GM18868 (cell line): ENCODE data around the gene DERA.
"Not testable (repeated sequence)": the region's sequence is repeated elsewhere in the genome, so short reads cannot be mapped to it uniquely, and the experiment has no call there.

Source experiments
- ATAC-seq: cut with Tn5 transposase; IDR thresholded peaks from one replicate; pipeline ENCODE4 v1.9.1; 2021; ENCODE audit warnings: mild to moderate bottlenecking, moderate library complexity; ENCODE audit not compliant: unreplicated experiment

DERA gene

GRCh38 chr12:15997910-15998309 is 86.8 kb downstream of the DERA start:
- no peak for ATAC-seq

GRCh38 chr12:16002880-16003279 is 91.7 kb downstream of the DERA start:
- ATAC-seq: no peak

GRCh38 chr12:16003460-16003859 is 92.3 kb downstream of the DERA start:
- ATAC-seq: no peak

- no peak for ATAC-seq
Observed at GRCh38 chr12:16006752-16007151, 95.6 kb downstream of the DERA start.

- ATAC-seq: no peak
Observed at GRCh38 chr12:16008421-16008824, 97.3 kb downstream of the DERA start.

- ATAC-seq: no peak
Observed at GRCh38 chr12:16012117-16012516, 101.0 kb downstream of the DERA start.

GRCh38 chr12:16013722-16014121 is 102.6 kb downstream of the DERA start:
- not testable (repeated sequence) for ATAC-seq

GRCh38 chr12:16014394-16014793 is 103.3 kb downstream of the DERA start:
- ATAC-seq: not testable (repeated sequence)

GRCh38 chr12:16016748-16017147 is 105.6 kb downstream of the DERA start:
- ATAC-seq: no peak

GRCh38 chr12:16018306-16018705 is 107.2 kb downstream of the DERA start:
- ATAC-seq: no peak

- ATAC-seq: no peak
Observed at GRCh38 chr12:16019136-16019535, 108.0 kb downstream of the DERA start.

- no peak for ATAC-seq
Observed at GRCh38 chr12:16020031-16020430, 108.9 kb downstream of the DERA start.

GRCh38 chr12:16021026-16021425 is 109.9 kb downstream of the DERA start:
- no peak for ATAC-seq

- no peak for ATAC-seq
Observed at GRCh38 chr12:16021676-16022075, 110.5 kb downstream of the DERA start.

- no peak for ATAC-seq
Observed at GRCh38 chr12:16027002-16027401, 115.9 kb downstream of the DERA start.

GRCh38 chr12:16030744-16031143 is 119.6 kb downstream of the DERA start:
- ATAC-seq: no peak

- no peak for ATAC-seq
Observed at GRCh38 chr12:16034136-16034817, 123.1 kb downstream of the DERA start.

- ATAC-seq: no peak
Observed at GRCh38 chr12:16036073-16036472, 124.9 kb downstream of the DERA start.

GRCh38 chr12:16037533-16037932 is 126.4 kb downstream of the DERA start:
- no peak for ATAC-seq

GRCh38 chr12:16043480-16043879 is 132.3 kb downstream of the DERA start:
- no peak for ATAC-seq

- ATAC-seq: no peak
Observed at GRCh38 chr12:16046266-16046665, 135.1 kb downstream of the DERA start.

- no peak for ATAC-seq
Observed at GRCh38 chr12:16048511-16048910, 137.4 kb downstream of the DERA start.

GRCh38 chr12:16056910-16057309 is 145.8 kb downstream of the DERA start:
- ATAC-seq: no peak
